ENCODE results near the gene PRR33. TPM values are rescaled to one million over a fixed set of nuclear protein-coding genes. Genes with fewer than 3 reads are reported as not detected.
"Not testable (repeated sequence)": the region's sequence is repeated elsewhere in the genome, so short reads cannot be mapped to it uniquely, and the experiment has no call there.

PRR33 gene
- total RNA-seq, 2 experiments from 2014 or later = 0.08 TPM; not detected in 1

- Mint-ChIP-seq H3K9me3 (ENCODE audit: insufficient read depth) (no peaks in the 10 kb centered on the region), H3K27ac (peak overlapping the region; percentile 88), H3K4me3 (peak overlapping the region; percentile 70), H3K4me1 (ENCODE audit: low read depth) (peaks cover 54% of the 10 kb centered on the region), H3K36me3 (ENCODE audit: low read depth) (peaks cover 42% of the 10 kb centered on the region), H3K27me3 (ENCODE audit: low read depth) (peaks cover 11% of the 10 kb centered on the region)
- POLR2A ChIA-PET = interaction anchor here (1.0 to 3.3 kb wide), 6 partner anchors 28 to 133 kb away, joined by 3 to 46 read pairs (median 5); partner anchors contain the start of gene TNNT3
- ATAC-seq (peak; percentile 6), DNase-seq (no peak)
- CTCF ChIA-PET = interaction anchor here (1.0 to 4.0 kb wide), 10 partner anchors 9 to 260 kb away, joined by 3 to 20 read pairs (median 4); partner anchors contain the start of gene TNNT3
Measured at GRCh38 chr11:1890856-1891830, 552 bp downstream of the PRR33 start.

- Mint-ChIP-seq H3K4me3 (peak overlapping the region; percentile 70), H3K27me3 (ENCODE audit: low read depth) (peaks cover 5% of the 10 kb centered on the region), H3K36me3 (ENCODE audit: low read depth) (peaks cover 42% of the 10 kb centered on the region), H3K4me1 (ENCODE audit: low read depth) (peaks cover 54% of the 10 kb centered on the region), H3K9me3 (ENCODE audit: insufficient read depth) (no peaks in the 10 kb centered on the region), H3K27ac (peak overlapping the region; percentile 88)
- POLR2A ChIA-PET = interaction anchor here (1.2 to 3.3 kb wide), 5 partner anchors 29 to 132 kb away, joined by 3 to 46 read pairs (median 7); partner anchors contain the start of gene TNNT3
- CTCF ChIA-PET = interaction anchor here (1.2 to 4.0 kb wide), 10 partner anchors 8 to 261 kb away, joined by 3 to 20 read pairs (median 4); partner anchors contain the start of gene LSP1
- ATAC-seq = peak; percentile 12
- peak; percentile 41 for DNase-seq
Measured at GRCh38 chr11:1889941-1890855, 1.5 kb downstream of the PRR33 start.

- DNase-seq (peak; percentile 91), ATAC-seq (peak; percentile 75)
- Mint-ChIP-seq H3K27me3 (ENCODE audit: low read depth) (no peaks in the 10 kb centered on the region), H3K9me3 (ENCODE audit: insufficient read depth) (no peaks in the 10 kb centered on the region), H3K4me3 (peak overlapping the region; percentile 70), H3K4me1 (ENCODE audit: low read depth) (peaks cover 54% of the 10 kb centered on the region), H3K27ac (peak overlapping the region; percentile 88), H3K36me3 (ENCODE audit: low read depth) (peaks cover 42% of the 10 kb centered on the region)
- POLR2A ChIA-PET = interaction anchor here (0.7 to 3.3 kb wide), 6 partner anchors 13 to 59 kb away, joined by 3 to 46 read pairs (median 9); partner anchors contain the start of genes LSP1 and TNNT3
- CTCF ChIA-PET = interaction anchor here (0.8 to 4.0 kb wide), 7 partner anchors 28 to 195 kb away, joined by 3 to 15 read pairs (median 4); partner anchors contain the start of genes LSP1 and TNNI2
Measured at GRCh38 chr11:1889224-1889930, 2.3 kb downstream of the PRR33 start.

GRCh38 chr11:1888811-1889210 lies 2.9 kb downstream of the PRR33 start:
- peak overlapping the region; percentile 88 for H3K27ac Mint-ChIP-seq
- ATAC-seq (peak; percentile 21), DNase-seq (no peak)
- peaks cover 55% of the 10 kb centered on the region for H3K4me1 Mint-ChIP-seq (ENCODE audit: low read depth)
- H3K27me3 Mint-ChIP-seq (ENCODE audit: low read depth) = no peaks in the 10 kb centered on the region
- H3K36me3 Mint-ChIP-seq (ENCODE audit: low read depth) = peaks cover 42% of the 10 kb centered on the region
- no peaks in the 10 kb centered on the region for H3K9me3 Mint-ChIP-seq (ENCODE audit: insufficient read depth)
- H3K4me3 Mint-ChIP-seq = peak overlapping the region; percentile 55
- CTCF ChIA-PET = interaction anchor here (0.8 to 4.0 kb wide), 7 partner anchors 28 to 195 kb away, joined by 3 to 15 read pairs (median 4); partner anchors contain the start of genes LSP1 and TNNI2
- POLR2A ChIA-PET = interaction anchor here (0.7 to 2.6 kb wide), 5 partner anchors 13 to 59 kb away, joined by 3 to 16 read pairs (median 7); partner anchors contain the start of gene LSP1

GRCh38 chr11:1888347-1888753 lies 3.3 kb downstream of the PRR33 start:
- CTCF ChIA-PET = interaction anchor here (0.8 to 4.0 kb wide), 6 partner anchors 29 to 194 kb away, joined by 3 to 15 read pairs (median 4); partner anchors contain the start of gene TNNI2

GRCh38 chr11:1887451-1888346 lies 4.0 kb downstream of the PRR33 start:
- no peaks in the 10 kb centered on the region for H3K27me3 Mint-ChIP-seq (ENCODE audit: low read depth)
- H3K27ac Mint-ChIP-seq = peak overlapping the region; percentile 88
- DNase-seq = no peak
- ATAC-seq = no peak
- H3K4me1 Mint-ChIP-seq (ENCODE audit: low read depth) = peaks cover 52% of the 10 kb centered on the region
- H3K4me3 Mint-ChIP-seq = no peak overlapping the region
- H3K36me3 Mint-ChIP-seq (ENCODE audit: low read depth) = peaks cover 39% of the 10 kb centered on the region
- CTCF ChIA-PET = interaction anchor here (0.9 to 2.1 kb wide), 4 partner anchors 11 to 46 kb away, joined by 3 to 4 read pairs (median 4); no protein-coding TSS in a partner anchor
- POLR2A ChIA-PET = interaction anchor here (1.0 to 2.4 kb wide), 2 partner anchors 29 to 36 kb away, joined by 3 to 16 read pairs; partner anchors contain the start of gene LSP1
- H3K9me3 Mint-ChIP-seq (ENCODE audit: insufficient read depth) = no peaks in the 10 kb centered on the region

More at GRCh38 chr11:1888347-1888753, 3.3 kb downstream of the PRR33 start:
- Mint-ChIP-seq H3K4me1 (ENCODE audit: low read depth) (peaks cover 51% of the 10 kb centered on the region), H3K27ac (peak overlapping the region; percentile 88), H3K4me3 (peak overlapping the region; percentile 55), H3K27me3 (ENCODE audit: low read depth) (no peaks in the 10 kb centered on the region), H3K36me3 (ENCODE audit: low read depth) (peaks cover 40% of the 10 kb centered on the region), H3K9me3 (ENCODE audit: insufficient read depth) (no peaks in the 10 kb centered on the region)
- no peak for ATAC-seq
- no peak for DNase-seq
- POLR2A ChIA-PET = interaction anchor here (1.2 to 2.6 kb wide), 4 partner anchors 12 to 40 kb away, joined by 3 to 16 read pairs (median 9); partner anchors contain the start of gene LSP1

- Mint-ChIP-seq H3K36me3 (ENCODE audit: low read depth) (peaks cover 29% of the 10 kb centered on the region), H3K4me1 (ENCODE audit: low read depth) (peaks cover 50% of the 10 kb centered on the region)
- DNase-seq; H3K27ac Mint-ChIP-seq; CTCF ChIA-PET; H3K9me3 Mint-ChIP-seq (ENCODE audit: insufficient read depth); H3K4me3 Mint-ChIP-seq; POLR2A ChIA-PET; ATAC-seq; H3K27me3 Mint-ChIP-seq (ENCODE audit: low read depth): not testable (repeated sequence)
Measured at GRCh38 chr11:1886551-1886950, 5.1 kb downstream of the PRR33 start.

- Mint-ChIP-seq H3K27me3 (ENCODE audit: low read depth) (no peaks in the 10 kb centered on the region), H3K9me3 (ENCODE audit: insufficient read depth) (no peaks in the 10 kb centered on the region), H3K27ac (no peak overlapping the region), H3K4me1 (ENCODE audit: low read depth) (peaks cover 32% of the 10 kb centered on the region), H3K36me3 (ENCODE audit: low read depth) (peaks cover 20% of the 10 kb centered on the region), H3K4me3 (no peak overlapping the region)
- ChIA-PET POLR2A (no interaction called here), CTCF (no interaction called here)
- DNase-seq (no peak), ATAC-seq (no peak)
Measured at GRCh38 chr11:1884303-1884700, 7.4 kb downstream of the PRR33 start.

- Mint-ChIP-seq H3K27ac (no peak overlapping the region), H3K36me3 (ENCODE audit: low read depth) (peaks cover 15% of the 10 kb centered on the region), H3K4me3 (no peak overlapping the region), H3K9me3 (ENCODE audit: insufficient read depth) (no peaks in the 10 kb centered on the region), H3K4me1 (ENCODE audit: low read depth) (peaks cover 26% of the 10 kb centered on the region), H3K27me3 (ENCODE audit: low read depth) (no peaks in the 10 kb centered on the region)
- ATAC-seq = no peak
- no peak for DNase-seq
- ChIA-PET CTCF (interaction anchor here (1.3 to 2.4 kb wide), 13 partner anchors 7 to 268 kb away, joined by 4 to 21 read pairs (median 12); partner anchors contain the start of genes H19, MRPL23, PRR33 and TNNT3), POLR2A (interaction anchor here (1.5 kb wide), 1 partner anchor 30 kb away, joined by 4 read pairs; no protein-coding TSS in a partner anchor)
Measured at GRCh38 chr11:1883346-1884302, 8.1 kb downstream of the PRR33 start.

Measured in activated CD8-positive, alpha-beta T cell treated with anti-CD3 and anti-CD28 coated beads, Interleukin-2, amount 10 ng/mL, durations not matched to agents 7 days and 5 days (primary cell).